GM12878 (cell line): ENCODE measurements around the gene DIDO1.

Source experiments
- EP300 ChIP-seq, 2 experiments: fragments of 150-350 bp in 1 of 2; IDR thresholded peaks; 2 replicates each; pipeline ENCODE4 v1.6.1; 2011 to 2012; ENCODE audit warnings: low read depth in 2 of 2, low read length in 2 of 2, borderline replicate concordance in 1 of 2, improper control_type of control experiment in 1 of 2, inconsistent platforms in 1 of 2; ENCODE audit not compliant: control insufficient read depth in 1 of 2
- ZSCAN29 ChIP-seq: fragments of 450-650 bp; IDR thresholded peaks from 2 replicates; pipeline ENCODE4 v1.6.1; 2017; ENCODE audit warnings: mild to moderate bottlenecking, moderate library complexity

GRCh38 chr20:62925076-62925419 lies 1.3 kb downstream of the DIDO1 start:
- no peak for TF ChIP-seq EP300 (IDR thresholded peaks at IDR 0.05; ENCODE audit: borderline replicate concordance in 1 of 2, control insufficient read depth in 1 of 2, low read depth in 2 of 2, low read length in 2 of 2)
- no peak for TF ChIP-seq ZSCAN29
